NCI-H146 treated with DMSO at 0.1 percent for 48 hours (cell line): ENCODE data around the gene PLCL1.

Source experiments
- DNase-seq: peaks from one replicate; lab custom pipeline; 2025; ENCODE audit not compliant: unreplicated experiment; lab: John Stamatoyannopoulos, UW

PLCL1 gene

DNA sequence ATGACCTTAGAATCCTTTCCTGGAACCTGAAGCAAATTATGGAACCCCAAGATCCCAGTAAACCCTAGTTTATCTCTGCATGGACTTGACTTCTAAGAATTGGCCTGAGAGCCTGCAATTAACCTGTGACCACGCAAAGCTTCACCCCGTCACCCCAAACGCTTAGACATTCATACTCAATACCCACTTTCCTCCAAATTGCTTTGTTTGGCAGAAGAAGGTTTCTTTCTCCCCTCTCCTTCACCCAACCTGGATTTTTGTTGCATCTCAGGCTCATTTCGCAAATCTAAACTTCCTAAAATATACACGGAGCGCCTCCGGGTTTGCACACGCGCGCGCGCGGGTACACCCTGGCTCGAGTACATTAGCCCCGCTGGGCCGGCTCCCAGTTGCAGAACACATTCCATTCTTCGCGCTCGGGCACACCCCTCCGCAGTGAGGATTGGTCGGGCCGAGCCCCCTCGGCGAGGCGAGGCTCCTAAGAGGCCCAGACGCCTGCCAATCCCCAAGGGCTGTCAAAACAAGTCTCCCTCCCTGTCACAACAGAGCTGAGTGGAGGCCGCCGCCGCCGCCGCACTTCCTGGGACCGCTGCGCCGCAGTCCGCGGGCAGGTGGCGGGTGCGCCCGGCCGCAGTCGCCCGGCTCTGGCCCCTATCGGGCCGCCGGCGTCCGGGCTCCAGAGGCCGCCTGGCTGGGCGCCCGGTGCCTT is at the start of gene PLCL1:
Gene PLCL1, plus strand, starts transcription at position 545 of the 709 bp plus-strand sequence.
- DNase-seq: peak; percentile 60

DNA sequence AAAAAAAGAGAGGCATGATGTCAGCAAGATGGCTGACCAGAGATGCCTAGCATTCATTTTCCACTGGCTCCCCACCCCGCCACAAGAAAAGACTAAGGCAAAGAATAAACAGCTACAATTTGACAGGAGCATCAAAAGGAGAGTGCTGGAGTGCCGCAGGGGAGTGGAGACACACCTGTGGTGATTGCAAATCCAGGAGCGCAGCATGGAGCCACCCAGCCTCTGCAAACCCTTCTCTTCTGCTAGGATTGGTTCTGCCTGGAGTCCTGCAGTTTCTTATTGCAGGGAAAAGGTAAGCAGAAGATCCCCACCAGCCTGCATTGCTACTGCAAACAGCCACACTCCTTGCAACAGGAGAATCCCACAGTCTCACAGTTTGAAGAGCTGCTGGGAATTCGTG is 45.4 kb upstream of the PLCL1 start:
- DNase-seq: peak; percentile 17

DNA sequence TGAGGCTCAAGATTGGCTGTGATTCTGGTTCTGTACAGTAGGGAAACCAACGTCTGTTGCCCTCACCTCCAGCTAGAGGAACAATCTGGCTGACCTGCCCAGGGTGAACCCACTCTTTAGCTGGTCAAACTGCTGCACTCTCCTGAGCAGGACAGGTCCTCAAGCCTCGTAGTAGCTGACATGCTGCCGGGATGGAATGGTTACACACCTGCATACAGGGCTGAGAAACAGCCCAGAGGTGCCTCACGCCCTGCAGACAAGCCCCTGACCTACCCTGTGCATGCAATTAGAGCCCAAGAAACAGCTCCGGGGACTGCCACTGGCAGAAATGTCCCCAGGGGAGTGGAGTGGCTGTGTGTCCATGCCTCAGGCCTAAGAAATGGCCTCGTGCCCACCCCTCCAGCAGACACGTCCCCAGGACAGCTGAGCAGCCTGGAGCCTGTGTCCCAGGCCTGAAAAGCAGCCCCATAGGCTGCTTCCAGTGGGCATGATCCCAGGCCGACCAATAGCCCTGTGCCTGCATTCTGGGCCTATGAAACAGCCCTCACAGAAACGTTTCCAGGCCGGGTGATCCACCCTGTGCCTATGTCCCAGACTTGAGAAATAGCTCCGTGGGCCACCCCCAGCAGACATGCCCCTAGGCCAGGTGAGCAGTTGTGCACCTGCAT is 44.6 kb upstream of the PLCL1 start:
- DNase-seq: no peak

DNA sequence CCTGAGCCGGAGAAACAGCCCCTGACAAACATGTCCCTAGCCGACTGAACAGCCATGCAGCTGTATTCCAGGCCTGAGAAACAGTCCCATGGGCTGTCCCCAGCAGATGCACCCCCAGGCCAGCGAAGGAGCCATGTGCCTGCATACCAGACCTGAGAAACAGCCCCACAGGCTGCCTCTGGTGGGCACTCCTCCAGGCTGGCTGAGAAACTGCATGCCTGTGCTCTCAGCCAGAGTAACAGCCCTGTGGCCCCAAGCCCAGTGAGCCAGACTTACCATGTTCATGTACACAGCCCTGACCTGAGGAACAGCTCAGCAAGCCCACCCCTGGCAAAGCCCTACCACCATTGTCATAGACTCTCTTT is 44.1 kb upstream of the PLCL1 start:
- DNase-seq: no peak

DNA sequence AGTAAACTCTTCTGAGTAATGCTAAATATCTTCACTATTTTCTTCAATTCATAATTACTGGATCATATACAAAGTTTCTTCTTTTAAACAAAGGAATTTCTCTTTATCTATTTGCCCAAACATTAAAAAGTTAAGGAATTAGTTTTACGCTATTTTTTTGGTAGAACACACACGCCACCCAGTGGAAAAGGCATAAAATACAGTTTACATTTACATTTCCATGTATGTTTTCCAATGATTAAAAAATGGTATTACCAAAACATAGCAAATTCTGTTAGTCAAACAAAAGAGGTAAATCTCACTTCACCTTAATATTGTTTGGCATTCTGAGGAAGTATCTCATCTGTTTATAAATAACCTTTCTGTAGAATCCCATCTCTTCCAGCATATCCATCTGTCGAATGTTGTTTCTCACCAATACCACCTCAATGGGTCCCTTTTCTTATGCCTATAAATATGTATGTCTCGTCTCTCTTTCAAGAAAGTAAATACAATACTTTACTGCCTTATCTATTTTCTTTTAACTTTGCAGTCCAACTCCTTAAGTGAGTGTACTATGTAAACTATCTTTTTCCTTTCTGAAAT is 26.5 kb upstream of the PLCL1 start:
- DNase-seq: no peak

DNA sequence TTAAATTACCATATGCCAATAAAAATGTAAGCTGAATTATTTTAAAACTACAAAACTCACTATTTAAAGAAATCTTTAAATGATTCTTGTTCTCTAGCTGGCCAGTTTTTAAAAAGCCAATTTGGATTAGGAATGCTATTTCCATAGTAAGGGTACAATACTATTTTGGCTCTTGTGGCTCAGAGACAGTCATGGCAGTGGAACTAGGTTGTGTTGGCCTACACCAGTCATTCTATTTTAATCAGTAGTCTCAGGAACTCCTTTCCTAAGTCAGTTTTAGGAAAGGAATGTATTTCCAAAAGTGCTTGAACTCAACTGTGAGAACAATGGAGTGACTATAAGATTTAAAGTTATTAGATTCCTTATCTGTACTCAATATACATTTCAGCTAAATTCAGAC is 25.1 kb upstream of the PLCL1 start:
- no peak for DNase-seq

DNA sequence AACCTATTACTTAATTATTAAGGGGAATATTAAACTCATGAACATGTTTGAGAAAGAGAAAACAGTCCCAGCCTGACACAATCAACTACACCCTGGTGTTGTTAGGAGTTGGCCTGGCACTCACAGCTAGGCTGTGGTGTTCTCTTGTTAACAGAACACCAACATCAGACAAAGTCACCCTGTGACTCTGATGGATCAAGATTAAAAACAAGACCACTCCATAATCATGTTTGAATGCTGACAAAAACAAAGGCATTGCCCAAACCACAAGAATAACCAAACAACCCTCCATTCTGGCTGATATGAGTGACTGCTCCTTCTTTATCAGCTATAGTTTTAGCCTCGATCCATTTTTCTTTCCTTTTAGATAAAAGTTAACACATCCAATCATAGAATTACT is 22.3 kb upstream of the PLCL1 start:
- no peak for DNase-seq

DNA sequence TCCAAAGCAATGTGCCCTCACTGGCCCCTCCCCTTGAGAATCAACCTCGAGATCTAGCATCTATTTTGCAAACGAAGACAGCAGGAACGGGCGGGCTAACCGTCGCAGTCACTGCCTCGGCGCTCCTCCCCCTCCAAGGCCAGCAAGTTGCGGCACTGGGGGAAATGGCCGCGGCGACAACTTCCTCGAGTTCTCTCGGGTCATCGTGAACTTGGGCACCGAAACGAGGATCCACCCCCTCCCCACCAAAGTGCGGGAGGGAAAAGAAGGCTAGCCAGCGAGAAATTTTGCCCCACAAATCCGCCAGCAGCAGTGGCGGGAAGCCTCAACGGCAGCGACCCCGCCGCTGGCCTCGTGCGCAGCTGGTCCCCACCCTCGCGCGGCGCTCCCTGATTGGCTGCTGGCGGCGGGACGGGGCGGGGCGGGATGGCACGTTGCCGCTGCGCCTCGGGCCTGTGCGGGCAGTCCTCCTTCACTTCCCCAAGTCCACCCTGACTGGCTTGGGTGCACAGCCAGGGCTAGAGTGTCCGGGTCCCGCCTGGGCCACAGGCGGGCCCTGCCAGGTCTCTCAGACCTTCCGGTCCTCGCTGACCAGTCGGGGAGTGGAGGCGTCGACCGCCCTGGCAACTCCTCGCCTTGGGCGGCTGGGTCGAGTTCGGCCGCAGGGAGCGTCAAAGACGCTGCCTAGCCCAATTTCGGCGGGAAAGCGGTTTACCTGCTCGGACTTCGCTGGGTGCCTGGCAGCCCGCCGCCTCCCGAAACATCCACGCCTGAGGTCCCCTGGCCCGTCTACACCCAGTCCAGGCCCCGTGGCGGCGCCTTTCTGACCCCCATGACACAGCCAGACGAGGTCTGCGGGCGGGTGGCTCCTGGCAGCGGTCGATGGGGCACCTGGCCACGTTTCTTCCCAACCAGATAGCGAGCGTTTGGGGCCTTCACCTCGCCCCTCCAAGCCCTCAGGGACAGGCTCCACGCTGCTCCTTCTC is 19.1 kb upstream of the PLCL1 start, which contains the start of gene BOLL:
Gene BOLL, minus strand, starts transcription at position 364 of the 986 bp plus-strand sequence. CDS start 3,469 bp downstream, outside the sequence.
- DNase-seq: no peak

DNA sequence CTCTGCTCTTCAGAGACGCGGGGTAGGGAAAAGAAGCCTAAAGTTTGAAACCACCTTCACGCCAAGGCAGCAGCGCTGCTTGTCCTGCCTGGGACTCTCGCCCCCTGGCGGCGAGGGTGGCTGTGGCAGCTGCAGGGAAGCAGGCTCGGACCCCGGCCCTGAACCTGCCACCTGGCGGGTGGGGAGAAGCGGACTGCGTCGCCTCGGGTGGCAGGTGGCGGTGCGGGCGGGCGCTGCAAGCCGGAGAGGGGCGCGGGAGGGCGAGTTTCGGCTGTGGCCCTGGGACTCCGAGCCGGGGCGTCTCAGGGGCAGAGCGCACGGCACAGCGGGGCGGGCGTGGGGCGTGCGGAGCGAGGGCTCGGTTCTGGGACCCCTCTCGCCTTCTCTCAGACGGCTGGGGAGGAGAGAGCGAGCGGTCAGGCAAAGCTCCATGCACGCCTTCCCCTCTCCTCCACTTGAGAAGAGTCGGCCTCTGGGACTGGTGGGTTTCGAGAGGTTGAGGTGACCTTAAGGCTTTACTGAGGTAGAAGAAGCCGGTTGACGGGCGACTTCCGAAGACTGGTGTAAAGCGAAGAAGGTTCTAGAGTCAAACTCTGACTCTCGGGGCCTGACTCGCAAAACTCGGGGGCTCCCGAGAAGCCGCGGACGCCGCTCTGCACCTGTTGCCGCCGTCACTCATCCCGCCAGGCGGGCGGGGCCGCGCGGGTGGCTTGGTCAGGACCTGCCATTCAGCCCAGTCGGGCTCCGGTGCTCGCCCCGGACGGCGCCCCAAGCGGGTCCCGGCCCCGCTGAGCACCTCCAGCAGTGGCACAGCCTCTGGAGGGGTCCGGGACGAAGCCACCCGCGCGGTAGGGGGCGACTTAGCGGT is 18.1 kb upstream of the PLCL1 start:
- no peak for DNase-seq

DNA sequence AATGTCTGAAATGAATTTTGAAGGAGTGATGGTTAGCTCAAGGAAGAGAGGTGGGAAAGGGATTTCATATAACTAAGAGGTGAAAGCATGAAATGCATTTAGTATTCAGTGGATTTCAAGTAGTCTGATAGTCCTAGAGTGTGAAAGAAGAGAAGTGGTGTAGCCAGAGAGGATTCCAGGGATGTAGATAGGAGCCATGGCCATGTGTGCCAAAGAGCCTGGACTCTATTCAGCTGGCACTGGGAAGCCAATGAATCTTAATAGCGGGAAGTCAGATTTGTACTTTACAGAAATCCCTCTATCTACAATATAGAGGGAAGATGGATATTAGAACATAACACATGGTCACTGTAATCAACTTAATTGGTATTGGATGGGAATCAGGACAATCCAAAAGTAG is 10.9 kb upstream of the PLCL1 start:
- DNase-seq: no peak

DNA sequence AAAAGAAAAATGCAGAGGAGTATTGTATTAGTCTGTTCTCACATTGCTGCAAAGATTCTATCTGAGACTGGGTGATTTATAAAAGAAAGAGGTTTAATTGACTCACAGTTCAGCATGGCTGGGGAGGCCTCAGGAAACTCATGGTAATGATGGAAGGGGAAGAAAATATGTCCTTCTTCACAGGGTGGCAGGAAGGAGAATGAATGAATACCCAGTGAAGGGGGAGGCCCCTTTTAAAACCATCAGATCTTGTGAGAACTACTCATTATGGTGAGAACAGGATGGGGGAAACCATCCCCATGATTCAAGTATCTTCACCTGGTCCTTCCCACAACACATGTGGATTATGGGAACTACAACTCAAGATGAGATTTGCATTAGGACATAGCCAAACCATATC is 9.1 kb upstream of the PLCL1 start:
- DNase-seq: no peak

DNA sequence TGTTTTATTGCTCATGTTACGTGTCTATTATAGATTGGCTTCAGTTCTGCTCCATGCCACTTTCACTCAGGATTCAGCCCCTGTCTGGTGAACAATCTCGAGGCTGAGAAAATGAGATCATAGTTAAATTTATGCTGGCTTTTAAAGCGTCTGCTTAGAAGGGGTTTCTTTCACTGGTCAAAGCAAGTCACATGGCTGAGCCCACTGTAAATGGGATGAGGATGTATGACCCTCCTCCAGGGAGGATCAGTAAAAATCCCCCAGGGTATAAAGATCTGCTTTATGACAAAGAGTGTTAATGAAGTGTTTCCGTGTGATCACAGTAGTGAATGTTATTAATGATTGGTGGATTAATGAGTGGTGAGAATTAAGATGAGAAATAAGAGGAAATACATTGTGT is 6.2 kb upstream of the PLCL1 start:
- DNase-seq: no peak

DNA sequence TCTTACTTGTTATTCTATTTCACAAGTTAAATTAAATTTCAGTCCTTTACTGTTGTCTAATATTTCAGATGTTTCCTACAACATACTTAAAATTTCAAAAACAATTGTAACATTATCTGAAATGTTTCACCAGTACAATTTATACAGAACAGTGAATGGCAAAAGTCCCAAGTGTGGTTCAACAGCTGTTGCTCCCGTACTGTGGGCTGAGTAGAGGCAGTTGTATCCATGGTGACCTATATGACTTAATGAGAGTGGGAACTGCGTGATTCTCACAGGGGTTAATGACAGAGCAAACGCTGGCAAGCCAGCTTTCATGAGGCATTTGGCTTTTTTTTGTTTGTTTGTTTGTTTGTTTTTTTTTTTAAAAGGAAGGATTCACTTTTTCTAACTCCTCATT is 5.3 kb upstream of the PLCL1 start:
- DNase-seq: no peak

DNA sequence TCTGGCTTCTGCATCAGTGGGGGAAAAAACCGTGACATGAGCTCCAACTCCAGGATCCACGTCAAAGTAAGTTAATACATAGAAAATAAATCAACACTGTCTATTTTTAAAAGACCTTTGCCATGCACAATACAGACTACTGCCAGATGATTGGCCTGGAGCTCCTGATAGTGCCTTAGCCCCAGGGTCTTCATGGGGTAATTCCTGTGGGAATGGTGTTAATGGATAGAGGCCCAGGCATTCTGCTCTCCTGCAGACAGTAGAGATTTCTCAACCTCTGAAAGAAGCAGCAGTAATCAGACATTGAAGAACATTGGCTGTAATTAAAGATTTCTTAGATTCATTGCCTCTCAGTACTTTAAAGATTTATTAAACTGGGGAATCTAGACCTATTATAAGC is 4.3 kb upstream of the PLCL1 start:
- no peak for DNase-seq

DNA sequence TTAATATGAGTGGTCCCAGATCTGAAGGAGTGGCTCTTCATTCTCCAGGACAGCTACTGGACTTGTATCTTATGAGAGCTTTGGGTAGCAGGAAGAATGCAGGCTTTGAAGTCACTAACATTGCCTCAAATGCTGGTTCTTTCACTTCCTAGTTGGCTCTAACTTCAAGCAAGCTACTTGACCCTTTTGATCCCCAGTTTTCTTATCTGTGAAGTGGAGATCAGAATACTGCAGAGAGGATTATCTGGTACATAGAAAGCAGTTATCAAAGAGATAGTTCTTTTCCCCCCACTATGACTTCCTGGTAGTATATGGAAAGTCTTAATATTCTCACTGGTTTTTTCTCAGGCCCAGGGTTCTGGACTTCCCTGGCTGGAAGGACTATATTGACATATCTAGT is 3.4 kb upstream of the PLCL1 start:
- DNase-seq: no peak

DNA sequence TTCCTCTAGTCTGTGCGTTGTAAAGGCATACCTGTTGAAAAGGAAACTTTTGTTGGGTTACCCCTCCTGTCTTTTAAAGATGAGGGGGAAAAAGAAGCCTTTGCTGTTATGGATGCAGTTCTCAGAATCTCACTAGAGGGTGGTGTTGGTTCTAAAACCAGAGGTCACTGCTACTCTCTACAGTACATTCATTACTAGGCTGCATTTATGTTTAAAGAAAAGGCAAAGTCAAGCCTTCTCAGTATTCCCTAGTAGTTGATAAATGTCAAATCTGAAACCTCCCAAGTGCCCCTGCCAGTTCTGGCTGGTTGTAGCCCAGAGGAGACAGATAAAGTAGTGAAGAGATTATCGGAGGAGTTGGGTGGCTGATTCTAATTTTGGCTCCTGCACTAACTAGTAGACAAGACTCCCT is 1.4 kb upstream of the PLCL1 start:
- peak; percentile 1 for DNase-seq

DNA sequence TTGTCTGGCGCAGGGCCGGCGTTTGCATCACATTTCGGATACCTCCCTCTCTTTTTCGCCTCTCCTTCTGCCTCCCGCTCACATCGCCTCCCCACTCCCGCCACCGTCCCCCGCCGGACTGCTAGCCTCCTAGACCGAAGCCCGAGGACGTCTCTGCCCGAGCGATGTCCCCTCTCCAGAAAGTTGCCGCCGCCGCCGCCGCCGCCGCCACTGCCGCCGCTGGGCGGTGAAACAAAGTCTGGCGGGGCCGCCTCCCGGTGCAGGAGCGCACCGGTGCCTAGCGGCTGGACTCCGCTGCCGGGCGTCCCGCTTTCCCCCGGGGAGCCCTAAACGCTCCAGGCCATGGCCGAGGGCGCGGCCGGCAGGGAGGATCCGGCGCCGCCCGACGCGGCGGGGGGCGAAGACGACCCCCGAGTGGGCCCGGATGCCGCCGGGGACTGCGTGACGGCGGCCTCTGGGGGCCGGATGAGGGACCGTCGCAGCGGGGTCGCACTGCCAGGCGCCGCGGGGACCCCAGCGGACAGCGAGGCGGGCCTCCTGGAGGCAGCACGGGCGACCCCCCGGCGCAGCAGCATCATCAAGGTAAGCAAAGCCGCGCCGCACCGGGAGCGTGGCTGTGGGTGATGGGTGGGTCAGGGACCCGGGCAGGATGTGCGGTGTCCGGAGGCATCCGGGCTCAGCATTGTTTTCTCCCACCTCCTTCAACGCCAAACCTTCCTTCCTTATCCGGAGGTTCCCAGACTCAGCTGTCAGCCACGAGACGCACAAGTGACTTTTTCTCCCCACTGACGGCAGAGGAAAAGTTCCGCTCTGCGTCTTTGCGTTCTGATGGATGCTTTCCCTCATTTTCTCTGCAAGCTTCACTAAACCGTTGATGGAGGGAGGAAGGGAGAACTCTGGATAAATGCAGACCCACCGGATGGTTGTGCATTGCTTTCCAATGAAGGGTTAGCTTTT is 643 bp downstream of the PLCL1 start:
- no peak for DNase-seq

DNA sequence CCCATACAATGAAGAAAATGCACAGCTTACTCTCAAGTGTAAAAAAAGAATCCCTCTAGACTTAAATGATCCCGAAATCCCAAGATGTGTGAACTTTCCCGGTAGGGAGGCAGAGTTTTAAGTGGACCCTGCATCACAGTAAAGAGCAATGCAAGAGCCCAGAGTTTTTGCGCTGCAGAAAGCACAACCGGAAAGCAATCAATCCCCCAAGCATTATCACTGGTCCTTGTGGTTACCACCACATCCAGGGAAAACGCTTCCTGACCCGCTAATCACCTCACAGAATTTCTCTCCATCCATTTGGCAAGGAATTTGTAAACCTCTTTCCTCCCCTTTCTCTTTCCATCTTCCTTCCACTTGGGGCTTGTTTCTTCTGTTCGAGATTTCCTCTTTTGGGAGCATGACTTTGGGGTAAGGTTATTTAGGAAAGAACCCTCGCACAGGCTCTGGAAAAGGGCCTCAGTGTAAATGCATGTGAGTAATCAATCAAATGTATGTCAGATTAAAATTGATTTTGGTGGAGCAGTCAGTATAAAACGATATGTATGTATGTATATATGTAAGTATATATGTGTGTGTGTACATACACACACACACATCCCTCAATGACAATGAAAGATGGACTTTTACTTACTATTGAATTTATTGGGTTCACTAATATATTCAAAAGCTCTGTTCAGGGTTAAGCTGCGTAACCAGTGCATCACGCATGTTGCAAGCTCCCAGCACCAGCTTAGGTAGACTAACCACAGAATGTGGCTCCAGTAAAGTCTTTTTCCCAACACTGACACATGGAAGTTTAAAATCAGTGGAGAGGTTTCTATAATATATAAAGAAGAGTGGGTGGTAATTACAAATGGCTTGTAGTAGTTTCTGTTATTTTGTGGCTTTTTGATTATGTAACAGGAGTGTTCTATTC is 1.6 kb downstream of the PLCL1 start:
- no peak for DNase-seq
